Pulmonary artery endothelial cell (primary cell): ENCODE measurements around the gene FCN2. TPM values are rescaled to one million over a fixed set of nuclear protein-coding genes. Genes with fewer than 3 reads are reported as not detected.

Source experiments
- DNase-seq: peaks from one replicate; pipeline ENCODE4 v3.0.0-alpha.2; 2011; ENCODE audit warnings: low read depth, low spot score
- total RNA-seq: library from RNA; depleted of rRNA; stranded (reverse); fragments of >200 nt; gene quantifications from 2 replicates; pipeline ENCODE4 v1.2.3, GENCODE V29; 2014

The FCN2 gene
- total RNA-seq, 1 donor from 2014 or later = not detected

DNA sequence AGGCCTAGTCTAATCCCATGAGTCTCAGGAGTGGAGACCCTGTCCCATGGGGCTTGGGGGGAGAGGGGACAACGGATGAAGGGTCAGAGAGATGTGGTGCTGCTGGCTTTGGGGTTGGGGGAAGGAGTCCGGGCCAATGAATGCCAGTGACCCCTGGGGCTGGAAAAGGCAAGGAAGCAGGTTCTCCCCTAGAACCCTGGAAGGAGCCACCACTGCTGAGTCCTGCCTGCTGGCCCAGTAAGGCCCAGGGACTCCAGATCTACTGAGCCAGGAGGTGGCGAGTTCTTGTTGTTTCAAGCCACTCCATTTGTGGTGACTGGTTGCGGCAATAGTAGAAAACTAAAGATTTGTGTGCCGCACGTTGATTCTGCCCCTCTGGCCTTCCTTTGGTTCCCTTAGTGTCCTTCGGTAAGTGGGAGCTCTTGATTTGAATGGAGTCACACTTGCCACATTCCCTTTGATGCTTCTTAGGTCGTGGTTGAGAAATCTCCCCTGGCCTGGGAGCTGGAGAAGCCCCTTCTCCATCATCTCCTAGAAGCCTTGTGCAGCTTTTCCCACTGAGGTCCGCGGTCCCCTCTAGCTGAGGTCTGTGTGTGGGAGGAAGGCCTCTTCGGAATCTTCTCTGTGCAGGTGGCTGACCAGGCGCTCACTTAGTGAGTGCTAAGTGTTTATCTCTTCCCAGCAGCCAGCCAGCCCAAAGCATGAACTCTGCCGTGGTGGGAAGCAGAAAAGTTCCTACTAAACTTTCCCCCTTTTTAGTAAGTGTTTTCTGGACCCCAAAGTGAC lies 28.1 kb downstream of the FCN2 start:
- no peak for DNase-seq

DNA sequence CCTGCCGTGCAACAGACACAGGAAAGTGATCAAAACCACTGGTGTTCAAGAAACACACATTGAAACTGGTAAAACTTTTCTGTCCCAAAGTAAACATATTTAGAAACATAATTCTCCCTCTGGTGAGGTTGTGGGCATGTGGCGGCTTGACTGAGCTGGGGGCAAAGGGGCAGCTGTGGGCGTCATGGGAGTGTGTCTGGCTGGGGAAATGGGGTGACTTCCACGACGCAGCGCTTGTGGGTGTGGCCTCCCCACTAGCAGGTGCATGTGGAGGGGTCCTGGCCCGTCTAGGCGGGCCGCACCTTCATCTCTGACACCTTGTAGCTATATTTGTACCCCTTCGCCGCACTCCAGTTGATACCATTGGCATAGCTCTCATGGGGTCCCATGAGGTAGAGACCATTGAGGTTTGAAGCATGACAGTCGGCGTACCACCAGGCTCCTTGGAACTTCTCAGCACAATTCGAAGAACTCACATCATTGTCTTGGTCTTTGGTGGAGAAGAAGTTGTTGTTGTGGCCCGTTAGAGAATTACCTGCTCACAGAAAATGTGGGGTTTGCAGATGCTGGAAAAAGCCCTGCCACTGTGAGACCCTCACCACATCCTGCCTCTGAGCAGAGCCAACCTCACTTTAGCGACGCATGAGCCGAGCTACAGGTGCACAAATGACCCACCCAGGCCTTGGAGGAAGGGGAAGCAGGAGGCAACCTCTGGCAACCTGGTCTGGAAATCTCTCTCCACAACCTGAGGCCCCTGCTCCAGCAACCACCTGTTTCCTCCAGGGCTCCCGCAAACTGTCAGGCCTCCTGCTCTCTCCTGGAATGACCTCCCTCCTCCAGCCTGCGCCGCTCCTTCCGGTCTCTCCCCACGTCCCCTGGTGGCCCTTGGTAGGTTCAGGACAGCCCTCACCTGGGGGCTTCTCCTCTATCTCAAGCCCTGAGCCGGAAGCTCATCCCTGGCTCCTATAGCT lies 29.2 kb downstream of the FCN2 start:
- no peak for DNase-seq

DNA sequence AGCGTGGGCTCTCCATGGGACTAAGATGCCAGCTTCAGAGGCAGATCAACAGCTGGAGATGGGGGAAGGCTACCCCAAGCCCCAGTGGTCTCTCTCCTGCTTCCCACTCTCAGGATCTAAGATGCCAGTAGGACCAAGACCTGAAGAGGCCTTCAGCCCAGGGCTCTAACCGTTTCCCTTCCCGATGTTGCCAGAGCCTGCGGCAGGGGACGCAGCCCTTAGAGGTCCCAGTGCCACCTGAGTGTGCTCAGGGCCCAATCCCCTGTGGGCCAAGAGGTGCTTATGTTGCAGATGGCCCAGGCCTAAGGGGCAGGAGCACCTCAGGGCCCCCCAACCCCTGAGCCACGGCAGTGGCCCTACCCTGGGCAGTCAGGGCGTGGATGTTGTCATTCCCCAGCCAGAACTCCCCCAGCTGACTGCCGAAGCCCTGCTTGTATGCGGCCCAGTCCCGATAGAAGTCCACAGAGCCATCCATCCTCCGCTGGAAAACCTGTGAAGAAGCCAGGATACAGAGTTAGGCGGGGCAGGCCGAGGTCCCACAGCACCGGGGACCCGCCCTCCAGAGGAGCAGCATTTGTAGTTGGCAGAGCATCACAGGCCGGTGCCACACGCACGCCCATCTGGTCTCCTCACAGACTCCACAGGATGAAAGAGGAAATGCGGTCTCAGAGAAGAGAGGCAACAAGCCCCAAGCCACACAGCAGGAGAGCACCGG lies 31.7 kb downstream of the FCN2 start:
- no peak for DNase-seq

DNA sequence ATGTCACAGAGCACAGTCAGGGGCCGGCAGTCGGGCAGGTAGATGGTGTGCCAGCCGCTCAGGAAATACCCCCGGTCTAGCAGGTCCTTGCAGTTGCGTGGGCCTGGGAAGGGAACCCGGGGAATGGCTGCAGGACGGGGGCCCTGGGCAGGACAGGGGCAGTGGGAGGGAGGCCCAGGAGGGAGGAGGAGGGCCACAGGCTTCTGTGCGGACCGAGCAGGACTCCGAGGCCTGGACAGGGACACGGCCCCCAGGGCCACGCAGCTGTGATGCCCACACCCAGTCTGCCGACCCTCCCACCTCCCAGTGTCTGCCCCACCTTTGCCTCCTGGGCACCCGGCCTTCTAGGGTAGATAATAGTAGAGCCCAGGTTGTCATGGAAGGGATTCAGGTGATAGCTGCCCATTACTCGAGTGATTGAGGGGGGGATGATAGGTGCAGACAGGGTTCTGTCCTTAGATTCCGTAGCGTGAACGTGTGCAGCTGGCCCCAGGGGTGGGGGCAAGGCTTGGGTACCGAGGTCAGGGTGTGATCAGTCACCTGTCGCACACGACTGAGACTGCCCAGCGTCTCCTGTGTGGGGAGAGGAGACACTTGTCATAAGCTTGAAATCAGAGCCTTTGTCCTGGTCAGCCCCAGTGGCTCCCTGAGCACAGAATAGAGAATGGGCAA lies 32.6 kb downstream of the FCN2 start:
- DNase-seq = no peak

DNA sequence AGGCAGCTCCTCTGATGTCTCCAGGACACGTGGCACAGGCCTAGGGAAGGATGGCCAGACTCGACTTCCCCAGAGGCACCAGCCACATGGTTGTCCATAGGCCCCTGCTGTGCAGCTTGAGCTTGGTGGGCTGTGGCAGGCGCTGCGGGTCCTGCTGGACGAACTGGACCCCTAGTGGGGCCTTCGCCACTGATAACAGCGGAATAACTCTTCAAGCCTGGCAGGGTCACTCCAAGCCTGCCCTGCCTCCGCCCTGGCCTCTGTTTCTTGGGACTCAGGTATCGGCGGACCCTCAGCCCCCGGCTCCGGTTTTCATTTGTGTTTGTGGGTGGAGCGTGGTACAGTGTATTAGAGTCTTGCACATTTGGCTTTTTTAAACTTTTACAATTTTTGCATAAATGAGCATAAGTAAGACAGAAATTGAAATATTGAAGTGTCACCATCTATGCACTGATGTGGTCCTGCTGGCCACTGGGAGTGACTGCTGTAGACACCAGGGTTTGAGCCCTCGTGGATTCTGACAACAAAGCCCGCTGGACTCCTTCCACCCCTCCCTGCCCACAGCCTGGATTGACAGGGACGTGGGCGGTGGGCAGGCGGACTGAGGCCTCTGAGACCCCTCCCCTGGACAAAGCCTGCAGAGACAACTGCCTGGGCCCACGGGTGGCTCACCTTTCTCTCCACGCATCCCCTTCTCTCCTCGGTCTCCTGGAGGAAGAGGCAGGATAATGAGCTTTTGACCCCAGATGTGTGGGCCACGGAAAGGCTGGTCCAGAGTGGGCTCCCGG lies 33.3 kb downstream of the FCN2 start:
- no peak for DNase-seq

DNA sequence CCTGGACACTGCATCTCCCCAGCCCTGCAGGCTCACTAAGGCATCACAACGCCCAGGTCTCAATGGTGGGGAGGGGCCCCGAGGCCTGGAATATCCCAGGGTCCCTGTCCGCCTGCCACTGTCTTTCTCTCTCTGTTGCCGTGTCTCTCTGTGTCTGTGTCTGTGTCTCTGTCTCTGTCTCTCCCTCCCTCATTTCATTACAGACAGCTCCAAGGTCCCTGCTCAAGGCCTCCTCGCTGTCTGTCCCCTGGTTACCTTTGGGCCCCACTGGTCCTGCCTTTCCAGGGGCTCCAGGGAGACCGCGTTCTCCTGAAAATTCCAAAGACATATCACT lies 33.9 kb downstream of the FCN2 start:
- DNase-seq = no peak

DNA sequence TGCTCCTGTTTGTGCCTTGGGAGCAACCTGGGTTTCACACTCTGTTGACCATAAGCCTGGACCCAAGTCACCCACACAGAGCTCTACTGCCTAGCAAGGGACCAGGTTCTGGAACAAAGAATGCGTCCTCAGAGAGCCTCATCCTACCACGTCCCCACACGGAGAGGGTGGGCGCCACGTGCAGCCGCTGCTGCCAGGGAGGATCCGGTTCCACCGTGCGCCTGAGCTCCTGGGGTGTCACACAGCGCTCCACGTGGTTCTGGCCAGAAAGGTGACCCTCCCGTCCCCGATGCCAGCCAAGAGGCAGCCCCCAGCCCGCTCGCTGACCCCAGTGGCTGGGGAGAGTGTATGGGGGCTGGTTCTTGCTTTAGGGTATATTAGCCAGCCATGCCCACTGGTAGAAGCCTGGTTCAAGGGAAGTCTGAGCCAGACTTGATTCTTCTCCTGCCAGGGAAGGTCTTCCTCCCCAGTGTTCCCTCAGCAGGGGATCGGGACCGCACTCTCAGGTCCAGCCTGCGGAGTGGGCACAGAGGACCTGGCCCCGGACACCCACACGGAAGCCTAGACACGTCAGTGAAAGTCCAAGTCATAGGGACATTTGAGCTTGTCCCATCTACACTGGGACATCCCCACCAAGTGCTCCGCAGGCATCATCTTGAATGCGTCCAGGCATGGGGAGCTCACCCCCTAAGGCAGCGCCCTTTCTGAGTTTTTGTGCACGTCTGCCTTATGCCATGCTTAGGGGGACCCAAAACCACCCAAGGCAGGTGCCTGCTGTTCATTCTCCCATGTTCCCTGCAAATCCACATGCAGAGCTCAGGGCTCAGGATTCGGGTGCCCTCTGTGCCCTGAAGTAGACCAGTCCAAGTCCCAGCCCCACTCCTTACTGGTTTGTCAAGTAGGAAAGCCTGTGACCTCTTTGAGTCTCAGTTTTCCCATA lies 34.7 kb downstream of the FCN2 start:
- DNase-seq = no peak

DNA sequence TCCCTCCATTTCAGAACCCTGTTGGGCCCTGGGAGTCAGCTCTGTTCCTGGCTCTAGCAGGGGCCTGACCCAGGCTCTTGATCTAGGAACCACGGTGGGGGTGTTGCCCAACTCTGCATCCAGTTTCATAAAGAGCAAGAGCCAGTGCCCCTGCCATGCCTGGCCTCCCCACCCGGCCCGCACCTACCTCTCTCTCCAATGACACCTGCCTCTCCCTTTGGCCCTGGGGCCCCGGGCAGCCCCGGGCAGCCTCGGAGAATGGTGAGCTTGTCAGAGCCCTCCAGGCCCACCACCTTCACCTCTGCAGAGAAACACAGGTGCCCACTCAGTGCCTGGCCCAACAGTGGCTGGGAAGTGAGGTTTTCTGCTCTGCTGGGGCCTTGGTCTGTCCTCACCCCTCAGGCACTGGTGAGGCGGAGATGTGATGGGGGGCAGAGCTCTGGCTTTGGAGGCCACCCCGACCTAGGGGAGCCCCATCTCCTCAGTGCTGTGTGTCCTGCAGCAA lies 35.6 kb downstream of the FCN2 start:
- no peak for DNase-seq

DNA sequence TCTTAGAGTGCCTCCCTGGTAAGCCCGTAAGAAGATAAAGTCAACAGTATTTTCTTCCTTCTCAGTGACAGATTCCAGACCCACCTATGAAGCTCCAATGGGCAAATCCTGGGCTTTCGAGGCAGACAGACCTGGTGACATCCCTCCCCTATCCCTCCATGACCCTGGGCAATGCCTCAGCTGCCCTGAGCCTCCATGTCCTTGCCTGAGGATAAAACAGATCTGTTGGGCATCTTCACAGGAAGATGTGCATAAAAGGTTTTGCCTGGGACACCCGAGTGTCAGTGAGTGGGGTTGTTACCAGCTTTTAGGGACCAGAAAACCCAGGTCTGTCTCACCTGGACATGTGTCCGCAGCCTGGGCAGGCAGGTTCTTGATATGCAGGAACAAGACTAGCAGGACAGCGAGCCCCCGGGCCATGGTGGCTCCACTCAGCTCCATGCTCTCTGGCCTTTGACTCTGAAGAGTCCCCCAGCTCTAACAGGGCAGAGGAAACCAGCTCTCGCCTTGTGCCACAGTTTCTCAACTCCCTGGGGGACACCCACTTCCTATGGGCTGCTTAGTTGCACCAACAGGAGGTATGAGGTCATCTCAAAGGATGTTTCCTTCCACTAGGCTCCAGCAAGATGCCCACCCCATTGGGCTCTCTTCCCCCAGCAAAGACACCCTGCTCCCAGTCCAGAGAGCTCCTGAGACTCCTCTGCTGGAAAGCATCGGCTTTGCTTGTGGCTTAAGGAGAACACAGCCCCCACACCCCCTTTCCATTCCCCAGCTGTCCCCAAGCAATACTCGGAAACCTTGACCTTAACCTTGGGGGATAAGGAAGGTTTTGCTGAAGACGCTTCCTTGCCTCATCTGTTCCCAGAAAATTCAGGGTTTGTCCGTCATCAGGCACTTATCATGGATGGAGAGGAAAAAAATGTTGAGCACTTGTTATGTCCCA lies 37.1 kb downstream of the FCN2 start, which contains the start of gene FCN1:
Gene FCN1, minus strand, starts transcription at position 482 of the 943 bp plus-strand sequence. Its CDS starts 41 bp downstream, at position 441.
- no peak for DNase-seq

DNA sequence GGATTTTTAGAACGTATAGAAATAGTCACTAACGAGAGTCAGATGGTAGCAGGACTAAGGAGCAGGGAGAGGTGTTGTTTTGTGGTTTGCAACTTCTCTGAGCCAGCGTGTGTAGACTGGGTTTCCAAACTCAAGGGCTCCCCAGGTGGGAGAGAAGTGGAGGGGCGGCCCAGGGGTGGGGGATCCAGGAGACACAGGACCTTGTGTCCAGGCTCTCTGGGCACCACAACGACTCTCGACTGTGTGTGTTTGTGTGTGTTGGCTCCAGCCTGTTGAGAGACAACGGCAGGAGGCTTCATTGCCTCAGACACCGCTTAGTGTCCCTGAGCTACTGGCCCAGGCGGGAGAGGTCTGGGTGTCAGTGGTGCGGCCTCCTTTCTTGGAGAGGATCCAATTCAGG lies 38.0 kb downstream of the FCN2 start:
- no peak for DNase-seq

DNA sequence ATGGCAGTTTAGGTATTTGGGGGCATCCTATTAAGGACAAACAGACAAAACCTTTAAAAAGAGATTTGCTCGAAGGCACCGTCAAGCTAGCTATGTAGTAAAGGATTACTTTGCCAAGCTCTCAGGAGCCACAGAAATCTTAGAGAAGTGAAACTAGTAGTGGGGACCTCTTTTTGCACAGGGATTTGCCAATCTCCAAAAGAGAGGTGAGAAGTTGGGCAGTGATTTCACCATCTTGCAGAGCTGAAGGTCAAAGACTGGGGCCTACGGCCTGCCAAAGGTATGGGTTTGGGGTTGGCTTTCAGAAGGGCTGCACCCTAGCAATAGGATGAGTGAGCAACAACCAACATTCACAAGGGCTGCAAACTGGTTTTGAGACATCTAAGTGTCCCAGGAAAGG lies 38.7 kb downstream of the FCN2 start:
- no peak for DNase-seq

DNA sequence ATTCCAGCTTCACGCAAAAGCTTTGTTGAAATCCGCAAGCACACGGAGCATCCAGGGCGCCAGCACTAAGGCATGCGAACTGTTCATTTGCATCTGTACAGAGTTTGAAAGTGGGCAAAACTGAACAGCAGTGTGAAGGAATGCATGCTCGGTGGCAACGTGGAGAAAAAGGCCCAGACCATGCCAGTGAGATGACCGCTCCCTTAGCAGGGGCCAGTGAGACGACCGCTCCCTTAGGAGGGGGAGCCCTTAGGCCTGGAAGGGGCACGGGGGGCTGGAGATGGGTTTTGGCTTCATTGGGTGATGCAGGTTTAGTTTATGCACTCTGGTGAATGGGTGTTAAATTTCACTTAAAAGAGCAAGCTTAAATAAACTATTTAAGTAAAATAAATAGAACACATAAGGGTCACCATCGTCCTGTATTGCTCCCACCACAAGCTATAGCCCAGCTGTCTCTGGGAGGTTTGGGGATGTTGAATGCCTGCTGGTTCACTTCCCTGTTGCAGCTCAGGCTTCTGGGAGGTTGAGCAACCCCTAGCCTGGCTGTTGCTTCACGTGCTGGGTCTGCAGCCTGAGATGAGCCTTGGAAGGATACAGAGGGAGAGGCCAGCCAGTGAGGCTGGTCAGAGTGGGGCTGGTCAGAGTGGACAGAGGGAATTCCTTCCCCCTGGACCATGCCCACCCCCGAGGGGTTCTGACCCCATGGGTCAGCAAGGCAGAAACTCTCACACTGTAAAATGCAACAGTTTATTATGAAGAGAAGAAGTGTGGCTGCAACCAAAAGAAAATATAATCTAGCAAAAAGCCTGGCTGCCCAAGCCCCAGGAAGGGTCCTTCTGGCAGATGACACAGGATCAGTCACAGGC lies 41.7 kb downstream of the FCN2 start:
- DNase-seq = no peak

DNA sequence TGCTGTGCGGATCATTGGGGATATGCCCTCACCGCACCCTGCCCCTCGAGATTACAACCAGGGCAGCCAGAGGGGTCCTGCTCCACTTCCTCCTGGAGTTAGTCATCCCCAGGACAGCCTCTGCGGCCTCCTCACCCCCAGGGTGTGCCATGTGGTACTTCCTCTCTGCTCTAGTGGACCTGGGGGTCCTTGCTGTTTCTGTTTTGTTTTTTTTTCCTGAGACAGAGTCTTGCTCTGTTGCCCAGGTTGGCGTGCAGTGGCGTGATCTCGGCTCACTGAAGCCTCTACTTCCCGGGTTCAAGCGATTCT lies 42.3 kb downstream of the FCN2 start:
- no peak for DNase-seq

DNA sequence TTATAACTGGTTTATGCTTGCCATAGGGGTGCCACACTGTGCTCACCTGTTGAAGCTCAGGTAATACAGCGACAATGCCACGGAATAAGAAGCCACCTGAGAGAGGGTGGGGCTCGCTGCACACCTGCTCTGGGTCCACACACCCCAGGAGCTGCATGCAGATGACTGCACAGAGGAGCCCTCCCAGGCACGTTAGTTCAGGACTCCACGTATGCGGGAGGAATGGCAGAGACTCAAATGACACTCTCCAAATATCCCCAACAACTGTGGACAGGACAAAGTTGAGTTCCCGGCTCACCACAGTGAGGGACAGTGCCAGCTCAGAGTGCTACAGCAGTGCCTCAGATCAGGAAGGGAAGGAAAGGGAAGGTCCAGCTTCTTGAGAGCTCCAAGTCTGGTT lies 42.9 kb downstream of the FCN2 start:
- DNase-seq = no peak

DNA sequence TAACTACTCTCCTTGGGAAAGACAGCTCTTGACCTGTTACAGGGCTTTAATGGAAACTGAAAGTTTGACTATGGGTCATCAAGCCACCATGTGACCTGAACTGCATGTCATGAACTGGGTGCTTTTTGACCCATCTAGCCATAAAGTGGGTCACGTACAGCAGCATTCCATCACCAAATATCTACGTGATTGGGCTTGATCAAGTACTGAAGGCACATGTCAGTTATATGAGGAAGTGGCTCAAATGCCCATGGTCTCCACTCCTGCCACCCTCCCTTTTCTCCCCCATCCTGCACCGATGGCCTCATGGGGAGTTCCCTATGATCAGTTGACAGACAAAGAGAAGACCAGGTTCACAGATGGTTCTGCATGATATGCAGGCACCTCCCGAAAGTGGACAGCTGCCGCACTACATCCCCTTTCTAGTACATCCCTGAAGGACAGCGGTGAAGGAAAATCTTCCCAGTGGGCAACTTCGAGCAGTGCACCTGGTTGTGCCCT lies 44.5 kb downstream of the FCN2 start:
- no peak for DNase-seq

DNA sequence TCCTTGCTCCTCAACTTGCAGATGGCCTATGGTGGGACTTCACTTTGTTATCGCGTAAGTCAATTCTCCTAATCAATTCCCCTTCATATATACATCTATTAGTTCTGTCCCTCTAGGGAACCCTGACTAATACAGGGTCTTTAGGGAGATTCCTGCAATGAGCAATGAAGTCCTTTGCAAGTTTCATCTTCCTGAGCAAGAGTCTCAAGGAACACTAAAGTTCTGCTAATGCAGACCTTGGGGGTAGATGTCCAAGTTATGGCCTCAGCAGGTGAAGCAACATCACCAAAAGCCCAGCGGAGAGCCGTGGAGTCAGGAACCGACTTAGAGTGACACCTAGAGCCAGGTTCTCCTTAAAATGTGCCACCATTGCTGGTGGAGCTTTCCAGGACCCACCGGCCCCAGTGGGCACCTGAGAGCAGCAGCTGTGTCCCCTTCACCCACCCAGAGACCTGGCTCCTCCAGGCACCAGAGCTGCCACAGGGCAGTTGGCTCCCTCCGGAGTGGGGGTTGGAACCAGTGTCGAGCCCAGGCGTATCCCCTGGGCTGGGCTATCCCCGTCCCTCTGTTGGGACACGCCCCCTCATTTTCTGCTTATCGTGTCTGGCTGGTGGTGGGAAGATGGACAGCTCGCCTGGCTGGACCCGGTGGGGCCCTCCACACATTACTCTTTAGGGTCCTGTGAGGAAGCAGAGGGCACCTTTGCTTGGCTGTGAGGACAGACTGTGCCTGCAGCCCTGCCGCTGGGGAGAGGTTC lies 48.0 kb downstream of the FCN2 start:
- DNase-seq = no peak
